ENCODE results near the gene DCHS2. TPM values are rescaled to one million over a fixed set of nuclear protein-coding genes. Genes with fewer than 3 reads are reported as not detected.

Gene DCHS2
- total RNA-seq, 2 experiments from 2014 or later = 0.16 to 0.22 TPM

DNA sequence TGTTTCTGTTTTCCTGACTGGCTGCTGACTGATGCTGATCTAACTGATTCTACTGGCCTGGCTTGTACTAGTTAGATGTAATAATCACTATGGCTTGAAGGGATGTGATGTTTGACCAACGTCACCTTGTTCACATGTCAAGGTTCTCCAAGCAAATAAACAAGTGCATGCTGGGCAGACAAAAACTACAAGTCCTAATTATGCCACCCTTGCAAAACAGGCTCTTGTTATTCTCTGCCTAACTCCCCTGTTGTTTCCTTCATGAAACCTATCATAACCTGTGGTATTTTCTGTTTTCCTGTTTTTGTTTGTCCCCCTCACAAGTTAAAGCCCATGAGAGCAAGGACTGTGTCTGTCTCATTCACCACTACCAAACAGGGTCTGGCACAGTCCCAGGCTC is 146.2 kb downstream of the DCHS2 start:
- CTCF ChIA-PET = no interaction called here
- Histone ChIP-seq H3K9me3 (ENCODE audit: control insufficient read depth in 1 of 2, insufficient read depth in 1 of 2, low read length in 2 of 2) (no peaks in the 10 kb centered on the region), H3K4me1 (ENCODE audit: insufficient read depth, low read length) (no peaks in the 10 kb centered on the region), H3K27ac (ENCODE audit: low read depth in 1 of 2, low read length in 2 of 2) (no peak overlapping the region), H3K27me3 (ENCODE audit: control insufficient read depth in 1 of 2, insufficient read depth in 2 of 2, low read length in 2 of 2) (peaks cover 0 to 3% of the 10 kb centered on the region in 2 experiments), H3K4me3 (ENCODE audit: low read length) (no peak overlapping the region), H3K36me3 (ENCODE audit: insufficient read depth, low read length) (no peaks in the 10 kb centered on the region)
- Mint-ChIP-seq H3K4me3 (no peak overlapping the region), H3K36me3 (ENCODE audit: low read depth) (no peaks in the 10 kb centered on the region), H3K9me3 (no peaks in the 10 kb centered on the region), H3K27me3 (peaks cover 6% of the 10 kb centered on the region), H3K4me1 (ENCODE audit: low read depth) (no peaks in the 10 kb centered on the region), H3K27ac (no peak overlapping the region)
- ATAC-seq (ENCODE audit: poor library complexity) (no peak), DNase-seq (no peak)
- POLR2A ChIA-PET = no interaction called here
- intact Hi-C loops (cut with DNase I, micrococcal nuclease) = loop anchor here (5.0 to 10.0 kb wide), 2 partner anchors 553 to 561 kb away; partner anchors contain the start of gene SFRP2 (in 1 of the 2)
- TF ChIP-seq, protein P1, sequence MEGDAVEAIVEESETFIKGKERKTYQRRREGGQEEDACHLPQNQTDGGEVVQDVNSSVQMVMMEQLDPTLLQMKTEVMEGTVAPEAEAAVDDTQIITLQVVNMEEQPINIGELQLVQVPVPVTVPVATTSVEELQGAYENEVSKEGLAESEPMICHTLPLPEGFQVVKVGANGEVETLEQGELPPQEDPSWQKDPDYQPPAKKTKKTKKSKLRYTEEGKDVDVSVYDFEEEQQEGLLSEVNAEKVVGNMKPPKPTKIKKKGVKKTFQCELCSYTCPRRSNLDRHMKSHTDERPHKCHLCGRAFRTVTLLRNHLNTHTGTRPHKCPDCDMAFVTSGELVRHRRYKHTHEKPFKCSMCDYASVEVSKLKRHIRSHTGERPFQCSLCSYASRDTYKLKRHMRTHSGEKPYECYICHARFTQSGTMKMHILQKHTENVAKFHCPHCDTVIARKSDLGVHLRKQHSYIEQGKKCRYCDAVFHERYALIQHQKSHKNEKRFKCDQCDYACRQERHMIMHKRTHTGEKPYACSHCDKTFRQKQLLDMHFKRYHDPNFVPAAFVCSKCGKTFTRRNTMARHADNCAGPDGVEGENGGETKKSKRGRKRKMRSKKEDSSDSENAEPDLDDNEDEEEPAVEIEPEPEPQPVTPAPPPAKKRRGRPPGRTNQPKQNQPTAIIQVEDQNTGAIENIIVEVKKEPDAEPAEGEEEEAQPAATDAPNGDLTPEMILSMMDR (IDR thresholded peaks at IDR 0.05) = no peak

DNA sequence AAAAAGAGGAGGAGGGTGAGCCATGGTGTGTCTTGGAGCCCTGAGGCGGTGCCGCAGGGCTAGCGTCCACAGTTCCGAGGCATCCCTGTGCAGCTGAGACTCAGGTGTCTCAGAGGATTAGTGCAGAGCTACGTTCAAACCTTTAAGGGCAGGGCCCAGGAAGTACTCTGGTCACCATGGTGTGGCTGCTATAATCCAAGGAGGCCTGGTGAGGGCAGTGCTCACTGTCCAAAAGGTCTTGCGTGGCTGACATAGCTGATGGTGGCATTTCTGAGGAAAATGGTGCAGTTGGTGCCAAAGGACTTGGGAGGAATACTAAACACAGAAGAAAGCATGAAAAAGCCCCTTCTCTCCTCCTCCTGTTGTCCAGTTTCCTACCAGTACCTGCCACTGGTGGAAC is 146.9 kb downstream of the DCHS2 start:
- H3K27me3 Mint-ChIP-seq = peaks cover 6% of the 10 kb centered on the region
- peaks cover 0 to 3% of the 10 kb centered on the region in 2 experiments for H3K27me3 ChIP-seq (ENCODE audit: control insufficient read depth in 1 of 2, insufficient read depth in 2 of 2, low read length in 2 of 2)
- intact Hi-C loops (cut with DNase I, micrococcal nuclease) = loop anchor here (5.0 to 10.0 kb wide), 2 partner anchors 552 to 560 kb away; partner anchors contain the start of gene SFRP2 (in 1 of the 2)
- ATAC-seq (ENCODE audit: poor library complexity) = no peak
- no peaks in the 10 kb centered on the region for H3K9me3 Mint-ChIP-seq
- no peaks in the 10 kb centered on the region for H3K36me3 ChIP-seq (ENCODE audit: insufficient read depth, low read length)
- no peak for DNase-seq
- no peaks in the 10 kb centered on the region for H3K36me3 Mint-ChIP-seq (ENCODE audit: low read depth)
- no peak overlapping the region for H3K4me3 Mint-ChIP-seq
- H3K27ac Mint-ChIP-seq = no peak overlapping the region
- CTCF ChIA-PET = no interaction called here
- H3K9me3 ChIP-seq (ENCODE audit: control insufficient read depth in 1 of 2, insufficient read depth in 1 of 2, low read length in 2 of 2) = no peaks in the 10 kb centered on the region
- H3K4me3 ChIP-seq (ENCODE audit: low read length) = no peak overlapping the region
- H3K4me1 ChIP-seq (ENCODE audit: insufficient read depth, low read length) = no peaks in the 10 kb centered on the region
- no peak overlapping the region for H3K27ac ChIP-seq (ENCODE audit: low read depth in 1 of 2, low read length in 2 of 2)
- TF ChIP-seq, protein P1 (IDR thresholded peaks at IDR 0.05) = no peak
- POLR2A ChIA-PET = no interaction called here
- no peaks in the 10 kb centered on the region for H3K4me1 Mint-ChIP-seq (ENCODE audit: low read depth)

DNA sequence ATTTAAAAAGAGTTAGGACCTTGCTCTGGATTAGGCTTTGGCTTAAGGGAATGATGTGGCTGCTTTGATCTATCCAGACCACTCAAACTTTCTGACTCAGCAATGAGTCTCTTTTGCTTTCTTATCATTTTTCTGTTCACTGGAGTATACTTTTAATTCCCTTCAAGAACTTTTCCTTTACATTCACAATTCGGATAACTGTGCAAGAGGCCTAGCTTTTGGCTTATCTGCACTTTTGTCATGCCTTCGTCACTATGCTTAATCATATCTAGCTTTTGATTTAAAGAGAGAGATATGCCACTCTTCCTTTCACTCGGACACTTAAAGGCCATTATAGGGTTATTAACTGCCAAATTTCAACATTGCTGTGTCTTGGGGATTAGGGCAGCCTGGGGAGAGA is 147.9 kb downstream of the DCHS2 start:
- Mint-ChIP-seq H3K9me3 (no peaks in the 10 kb centered on the region), H3K4me3 (no peak overlapping the region), H3K36me3 (ENCODE audit: low read depth) (no peaks in the 10 kb centered on the region), H3K4me1 (ENCODE audit: low read depth) (no peaks in the 10 kb centered on the region), H3K27ac (no peak overlapping the region), H3K27me3 (peaks cover 6% of the 10 kb centered on the region)
- Histone ChIP-seq H3K27me3 (ENCODE audit: control insufficient read depth in 1 of 2, insufficient read depth in 2 of 2, low read length in 2 of 2) (peaks cover 0 to 3% of the 10 kb centered on the region in 2 experiments), H3K4me3 (ENCODE audit: low read length) (no peak overlapping the region), H3K36me3 (ENCODE audit: insufficient read depth, low read length) (no peaks in the 10 kb centered on the region), H3K4me1 (ENCODE audit: insufficient read depth, low read length) (no peaks in the 10 kb centered on the region), H3K9me3 (ENCODE audit: control insufficient read depth in 1 of 2, insufficient read depth in 1 of 2, low read length in 2 of 2) (no peaks in the 10 kb centered on the region), H3K27ac (ENCODE audit: low read depth in 1 of 2, low read length in 2 of 2) (no peak overlapping the region)
- ChIA-PET CTCF (no interaction called here), POLR2A (no interaction called here)
- intact Hi-C loops (cut with DNase I, micrococcal nuclease) = loop anchor here in 1 of 2 experiments (10.0 kb wide), 1 partner anchor 559 kb away; the partner anchor contains the start of gene SFRP2
- no peak for DNase-seq
- ATAC-seq (ENCODE audit: poor library complexity) = no peak
- TF ChIP-seq, protein P1 (IDR thresholded peaks at IDR 0.05) = no peak
